Common myeloid progenitor, CD34-positive (primary cell): ENCODE results near the gene YIF1A.

Experiments used
- CTCF ChIA-PET: fragments of 350-600 bp; sonication (Branson Sonifier 250); formaldehyde crosslinking; loops from one replicate; lab custom pipeline; 2021; ENCODE audit warnings: antibody characterized with exemption; lab: Charles Lee
- POLR2A ChIA-PET: fragments of 350-600 bp; sonication (Branson Sonifier 250); formaldehyde crosslinking; loops from one replicate; lab custom pipeline; 2021; ENCODE audit warnings: antibody characterized with exemption; lab: Charles Lee
- DNase-seq, 3 donors: peaks; one replicate each; pipeline versions ENCODE4 v3.0.0 to v3.0.0-alpha.2; 2013
- H3K27ac ChIP-seq, 2 experiments: 1 replicate in 1 of 2; 2 replicates in 1 of 2; pipeline ENCODE4 v1.7.0; 2013; ENCODE audit warnings: inconsistent platforms in 2 of 2, low read length in 2 of 2, mild to moderate bottlenecking in 2 of 2, low read depth in 1 of 2, moderate library complexity in 1 of 2; ENCODE audit not compliant: severe bottlenecking in 2 of 2, insufficient read depth in 1 of 2, poor library complexity in 1 of 2
- H3K27me3 ChIP-seq, 5 experiments: replicated peaks in 2 of 5; 1 replicate in 3 of 5; 2 replicates in 2 of 5; pipeline versions ENCODE4 v1.6.1 to v1.7.0; 2013; ENCODE audit warnings: low read length in 4 of 5, mild to moderate bottlenecking in 2 of 5, moderate library complexity in 2 of 5, inconsistent platforms in 1 of 5; ENCODE audit not compliant: insufficient read depth in 5 of 5, control insufficient read depth in 4 of 5
- H3K36me3 ChIP-seq, 4 experiments: 1 replicate in 2 of 4; 2 replicates in 2 of 4; pipeline versions ENCODE4 v1.6.1 to v1.7.0; 2013; ENCODE audit warnings: low read length in 3 of 4, control low read depth in 1 of 4, mild to moderate bottlenecking in 1 of 4; ENCODE audit not compliant: control insufficient read depth in 4 of 4, insufficient read depth in 4 of 4
- H3K4me1 ChIP-seq, 4 experiments: 1 replicate in 3 of 4; 2 replicates in 1 of 4; pipeline versions ENCODE4 v1.6.1 to v1.7.1; 2013; ENCODE audit warnings: low read length in 3 of 4, mild to moderate bottlenecking in 3 of 4, control low read depth in 1 of 4, inconsistent platforms in 1 of 4, moderate library complexity in 1 of 4; ENCODE audit not compliant: control insufficient read depth in 4 of 4, insufficient read depth in 4 of 4; ENCODE audit errors: control extremely low read depth in 1 of 4
- H3K4me3 ChIP-seq, 7 experiments: 1 replicate in 4 of 7; 2 replicates in 3 of 7; pipeline versions ENCODE4 v1.5.1 to v1.7.0; 2013; ENCODE audit warnings: mild to moderate bottlenecking in 7 of 7, low read length in 6 of 7, moderate library complexity in 6 of 7, inconsistent platforms in 2 of 7, low read depth in 2 of 7, control low read depth in 1 of 7; ENCODE audit not compliant: insufficient read depth in 4 of 7, control insufficient read depth in 1 of 7; ENCODE audit errors: extremely low read depth in 1 of 7
- H3K9me3 ChIP-seq, 5 experiments: 1 replicate in 4 of 5; 2 replicates in 1 of 5; pipeline versions ENCODE4 v1.6.1 to v1.7.1; 2013; ENCODE audit warnings: low read length in 4 of 5, mild to moderate bottlenecking in 2 of 5, inconsistent platforms in 1 of 5, low read depth in 1 of 5, moderate library complexity in 1 of 5; ENCODE audit not compliant: control insufficient read depth in 4 of 5, insufficient read depth in 2 of 5; ENCODE audit errors: control extremely low read depth in 1 of 5
- WGBS: methylation state at CpG from one replicate; pipeline ENCODE4 v1.1.5; 2013; ENCODE audit not compliant: insufficient coverage; 5-methylcytosine and 5-hydroxymethylcytosine counted together

Gene YIF1A

DNA sequence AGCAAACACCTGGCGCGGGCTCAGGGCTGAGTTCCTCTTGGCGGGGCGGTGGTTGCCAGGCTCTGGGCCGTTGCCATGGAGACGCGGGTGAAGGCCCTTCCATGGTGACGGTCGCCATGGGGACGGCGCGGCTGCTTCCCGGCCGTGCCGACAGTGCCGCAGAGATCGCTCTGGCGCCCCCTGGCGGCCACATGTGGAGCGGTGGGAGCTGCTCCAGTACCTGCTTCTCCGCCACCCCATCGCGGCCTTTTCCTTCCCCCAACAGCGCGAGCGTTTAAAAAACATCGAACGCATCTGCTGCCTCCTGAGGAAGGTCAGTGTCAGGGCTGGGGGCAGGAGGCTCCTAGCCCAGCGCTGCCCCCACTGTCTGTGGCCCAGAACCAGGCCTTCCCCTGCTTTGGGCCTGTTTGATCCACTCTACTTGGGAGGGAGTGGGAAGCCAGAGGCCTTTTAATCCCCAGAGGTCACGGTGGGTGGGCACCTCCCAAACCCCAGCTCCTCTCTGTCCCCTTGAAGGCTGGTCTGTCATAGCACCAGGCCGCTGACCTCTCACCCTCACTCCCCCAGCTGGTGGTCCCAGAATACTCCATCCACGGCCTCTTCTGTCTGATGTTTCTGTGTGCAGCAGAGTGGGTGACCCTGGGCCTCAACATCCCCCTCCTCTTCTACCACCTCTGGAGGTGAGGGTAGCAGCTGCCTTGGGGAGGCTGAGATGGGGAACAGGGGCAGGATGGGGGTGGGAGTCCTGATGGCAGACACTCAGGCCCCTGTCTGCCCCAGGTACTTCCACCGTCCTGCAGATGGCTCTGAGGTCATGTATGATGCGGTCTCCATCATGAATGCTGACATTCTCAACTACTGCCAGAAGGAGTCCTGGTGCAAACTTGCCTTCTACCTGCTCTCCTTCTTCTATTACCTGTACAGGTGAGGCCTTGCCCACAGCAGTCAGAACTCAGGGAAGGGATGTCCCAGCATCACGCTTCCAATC lies 6.2 kb downstream of the YIF1A start:
- ChIA-PET CTCF (interaction anchor here (0.8 to 11.6 kb wide), 8 partner anchors 14 to 104 kb away, joined by 3 to 100 read pairs (median 4); partner anchors contain the start of gene RAB1B), POLR2A (interaction anchor here (0.6 to 1.0 kb wide), 2 partner anchors 14 to 81 kb away, joined by 3 to 5 read pairs; partner anchors contain the start of gene RAB1B)
- Histone ChIP-seq H3K4me1 (peaks cover 0 to 29% (median 21%) of the 10 kb centered on the region in 4 experiments), H3K36me3 (peaks cover 0 to 8% (median 2%) of the 10 kb centered on the region in 4 experiments), H3K27ac (no peak overlapping the region), H3K9me3 (no peaks in the 10 kb centered on the region), H3K27me3 (peaks cover 0 to 18% (median 14%) of the 10 kb centered on the region in 5 experiments), H3K4me3 (no peak overlapping the region)
- WGBS, result 16% methylated on average over 27 of the region's 35 CpGs
- DNase-seq, result peak; percentile 98 to 99 (median 99)

DNA sequence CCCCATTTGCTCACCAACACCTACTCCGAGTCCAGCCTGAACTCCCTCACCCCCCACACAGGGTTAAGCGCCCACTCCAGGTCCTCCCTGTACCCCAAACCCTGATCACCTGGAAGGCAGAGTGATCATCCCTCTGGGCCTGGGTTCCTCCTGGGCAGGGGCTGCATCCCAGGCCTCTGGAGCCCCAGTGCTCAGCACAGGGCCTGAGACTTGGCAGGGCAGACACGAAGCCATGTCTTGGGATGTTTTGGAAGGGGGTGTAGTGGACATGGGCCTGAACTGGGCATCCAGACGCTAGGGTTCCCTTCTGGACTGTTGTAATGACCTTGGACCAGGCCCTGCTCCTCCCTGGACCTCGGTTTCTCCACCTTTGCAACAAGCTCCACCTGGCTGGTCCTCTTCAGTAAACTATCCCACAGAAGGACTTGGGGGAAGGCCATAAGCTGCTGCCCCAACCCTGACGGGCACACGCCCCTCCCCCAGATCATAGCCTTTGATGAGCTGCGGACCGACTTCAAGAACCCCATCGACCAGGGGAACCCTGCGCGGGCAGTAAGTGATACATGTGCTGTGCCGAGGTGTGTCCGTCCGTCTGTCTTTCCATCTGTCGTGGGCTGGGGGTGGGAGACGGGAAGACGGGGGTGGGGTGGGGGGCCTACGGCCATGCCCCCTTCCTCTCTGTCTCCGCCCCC lies 7.0 kb downstream of the YIF1A start:
- no peak overlapping the region for H3K4me3 ChIP-seq
- DNase-seq, result no peak
- CTCF ChIA-PET, result interaction anchor here (1.0 to 11.6 kb wide), 7 partner anchors 14 to 60 kb away, joined by 3 to 100 read pairs (median 4); partner anchors contain the start of gene RAB1B
- H3K36me3 ChIP-seq, result peaks cover 0 to 8% (median 2%) of the 10 kb centered on the region in 4 experiments
- H3K9me3 ChIP-seq, result no peaks in the 10 kb centered on the region
- H3K4me1 ChIP-seq, result peaks cover 0 to 31% (median 23%) of the 10 kb centered on the region in 4 experiments
- 25% methylated on average over 8 of the region's 20 CpGs for WGBS
- peaks cover 0 to 18% (median 14%) of the 10 kb centered on the region in 5 experiments for H3K27me3 ChIP-seq
- POLR2A ChIA-PET, result interaction anchor here (1.0 kb wide), 1 partner anchor 14 kb away, joined by 3 read pairs; the partner anchor contains the start of gene RAB1B
- no peak overlapping the region for H3K27ac ChIP-seq

GRCh38 chr11:66281001-66281400 lies 7.9 kb downstream of the YIF1A start:
- 98% methylated on average over 5 of the region's 6 CpGs for WGBS
- POLR2A ChIA-PET, result interaction anchor here (0.6 kb wide), 1 partner anchor 66 kb away, joined by 5 read pairs; no protein-coding TSS in a partner anchor

DNA sequence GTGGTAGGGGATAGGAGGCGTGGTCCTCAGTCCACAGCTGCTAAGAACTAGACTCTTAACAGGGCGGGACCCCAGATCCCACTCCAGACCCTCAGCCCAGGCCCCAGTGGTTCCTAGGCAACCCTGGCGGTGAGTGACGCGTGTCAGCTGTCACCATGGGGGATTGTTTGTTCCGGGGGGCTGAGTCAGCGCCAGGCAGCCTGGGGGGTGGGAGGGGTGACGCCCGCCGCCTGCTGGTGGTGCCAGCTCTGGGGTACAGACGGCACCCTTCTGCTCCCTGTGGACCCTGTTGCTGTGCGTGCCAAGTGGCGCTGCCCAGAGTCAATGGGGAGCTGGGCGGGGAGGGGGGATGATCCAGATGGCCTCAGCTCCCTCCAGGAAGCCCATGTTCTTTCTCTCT lies 8.5 kb downstream of the YIF1A start:
- DNase-seq, result no peak
- CTCF ChIA-PET, result interaction anchor here (1.1 to 11.6 kb wide), 7 partner anchors 9 to 58 kb away, joined by 3 to 100 read pairs (median 4); partner anchors contain the start of genes RAB1B and YIF1A
- 97% methylated on average over 11 of the region's 14 CpGs for WGBS
- Histone ChIP-seq H3K27ac (no peak overlapping the region), H3K27me3 (peaks cover 0 to 18% (median 14%) of the 10 kb centered on the region in 5 experiments), H3K36me3 (peaks cover 0 to 19% (median 11%) of the 10 kb centered on the region in 4 experiments), H3K4me1 (peaks cover 0 to 40% (median 32%) of the 10 kb centered on the region in 4 experiments), H3K9me3 (no peaks in the 10 kb centered on the region), H3K4me3 (no peak overlapping the region)
- POLR2A ChIA-PET, result interaction anchor here (0.6 to 1.1 kb wide), 2 partner anchors 66 to 336 kb away, joined by 3 to 5 read pairs; partner anchors contain the start of gene RBM14

More at GRCh38 chr11:66281001-66281400, 7.9 kb downstream of the YIF1A start:
- CTCF ChIA-PET, result interaction anchor here (0.7 to 11.6 kb wide), 7 partner anchors 8 to 59 kb away, joined by 3 to 100 read pairs (median 4); partner anchors contain the start of genes RAB1B and YIF1A
- Histone ChIP-seq H3K4me3 (no peak overlapping the region), H3K36me3 (peaks cover 0 to 14% (median 7%) of the 10 kb centered on the region in 4 experiments), H3K27me3 (peaks cover 0 to 18% (median 14%) of the 10 kb centered on the region in 5 experiments), H3K27ac (no peak overlapping the region), H3K4me1 (peaks cover 0 to 40% (median 32%) of the 10 kb centered on the region in 4 experiments), H3K9me3 (no peaks in the 10 kb centered on the region)
- DNase-seq, result no peak

DNA sequence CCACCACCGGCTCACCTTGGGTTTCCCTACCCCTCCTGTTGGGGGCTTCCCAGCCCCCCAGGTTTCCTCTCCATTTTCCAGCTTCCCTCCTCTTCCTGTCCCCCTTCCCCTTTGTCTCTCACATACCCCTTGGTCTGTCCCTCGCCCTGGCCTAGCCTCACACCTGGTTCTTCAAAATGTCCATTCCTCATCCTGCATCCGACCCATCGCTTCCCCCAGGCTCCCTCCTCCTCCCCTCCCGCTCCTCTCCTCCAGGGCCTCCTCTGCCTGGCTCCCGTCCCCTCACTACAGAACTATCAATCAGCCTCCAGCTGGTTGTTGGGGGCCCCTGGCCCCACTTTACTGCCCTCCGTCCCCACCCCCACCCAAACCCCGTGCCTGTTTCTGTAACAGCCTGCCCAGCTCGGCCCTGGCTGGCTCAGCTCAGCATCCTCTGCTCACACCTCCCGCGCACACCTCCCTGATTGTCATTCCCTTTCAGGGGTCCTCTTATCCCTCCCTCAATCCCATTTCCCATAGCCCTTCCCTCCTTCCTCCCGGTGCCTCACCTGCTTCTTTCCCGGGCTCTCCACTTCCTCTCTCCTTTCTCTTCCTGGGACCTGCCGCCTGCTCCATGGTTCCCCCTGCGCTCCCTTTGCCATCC lies 9.7 kb downstream of the YIF1A start:
- Histone ChIP-seq H3K4me3 (no peak overlapping the region), H3K36me3 (peaks cover 5 to 25% (median 19%) of the 10 kb centered on the region in 4 experiments), H3K9me3 (no peaks in the 10 kb centered on the region), H3K4me1 (peaks cover 0 to 40% (median 32%) of the 10 kb centered on the region in 4 experiments), H3K27ac (no peak overlapping the region), H3K27me3 (peaks cover 0 to 18% (median 15%) of the 10 kb centered on the region in 5 experiments)
- POLR2A ChIA-PET, result interaction anchor here (0.7 to 1.1 kb wide), 2 partner anchors 10 kb away, joined by 3 to 6 read pairs; partner anchors contain the start of genes RAB1B and YIF1A
- CTCF ChIA-PET, result interaction anchor here (1.2 to 11.6 kb wide), 5 partner anchors 10 to 57 kb away, joined by 3 to 100 read pairs (median 6); partner anchors contain the start of genes RAB1B and YIF1A
- DNase-seq, result no peak
- WGBS, result 89% methylated on average over 15 of the region's 15 CpGs
